Liver (tissue), 9 donors: ENCODE results near the gene CCER1. TPM values are rescaled to one million over a fixed set of nuclear protein-coding genes. Genes with fewer than 3 reads are reported as not detected.
A peak's percentile ranks its signal among the peaks of the same experiment; 100 is the strongest.

ENCODE experiments used
- DNase-seq: peaks from one replicate; pipeline ENCODE4 v3.0.0-alpha.2; 2017; ENCODE audit warnings: low spot score
- H3K27ac ChIP-seq, 2 donors: one replicate each; pipeline ENCODE4 v1.7.0; 2013; ENCODE audit warnings: inconsistent platforms in 2 of 2, low read length in 2 of 2, control low read depth in 1 of 2, low read depth in 1 of 2, mild to moderate bottlenecking in 1 of 2
- H3K27me3 ChIP-seq, 4 donors: one replicate each; pipeline versions ENCODE4 v1.6.1 to v1.7.0; 2013; ENCODE audit warnings: low read length in 3 of 4, inconsistent platforms in 1 of 4, mild to moderate bottlenecking in 1 of 4, moderate library complexity in 1 of 4; ENCODE audit not compliant: control insufficient read depth in 4 of 4, insufficient read depth in 4 of 4
- H3K36me3 ChIP-seq, 4 donors: one replicate each; pipeline versions ENCODE4 v1.6.1 to v1.7.0; 2013; ENCODE audit warnings: low read length in 3 of 4, mild to moderate bottlenecking in 3 of 4, low read depth in 1 of 4, moderate library complexity in 1 of 4; ENCODE audit not compliant: control insufficient read depth in 4 of 4, insufficient read depth in 3 of 4
- H3K4me1 ChIP-seq, 4 donors: one replicate each; pipeline versions ENCODE4 v1.6.1 to v1.7.0; 2013; ENCODE audit warnings: low read length in 3 of 4, mild to moderate bottlenecking in 3 of 4, moderate library complexity in 1 of 4; ENCODE audit not compliant: control insufficient read depth in 4 of 4, insufficient read depth in 4 of 4
- H3K4me3 ChIP-seq, 3 donors: one replicate each; pipeline versions ENCODE4 v1.6.1 to v1.7.0; 2013; ENCODE audit warnings: low read length in 3 of 3, control low read depth in 1 of 3, low read depth in 1 of 3, mild to moderate bottlenecking in 1 of 3
- H3K9ac ChIP-seq, 2 donors: one replicate each; pipeline ENCODE4 v1.7.0; 2013; ENCODE audit warnings: low read length in 2 of 2, mild to moderate bottlenecking in 2 of 2, moderate library complexity in 2 of 2, control low read depth in 1 of 2, low read depth in 1 of 2
- H3K9me3 ChIP-seq, 4 donors: one replicate each; pipeline versions ENCODE4 v1.6.1 to v1.7.0; 2013; ENCODE audit warnings: low read length in 3 of 4; ENCODE audit not compliant: control insufficient read depth in 4 of 4
- CTCF ChIP-seq: fragments of 150-350 bp; IDR thresholded peaks from 2 replicates; pipeline ENCODE4 v1.5.1; 2017; ENCODE audit warnings: improper control_type of control experiment, low read depth, low read length; ENCODE audit not compliant: missing input control
- EGR1 ChIP-seq, 2 donors: IDR thresholded peaks; 2 replicates each; pipeline ENCODE4 v1.6.1; 2016 to 2018; ENCODE audit warnings: antibody characterized with exemption in 2 of 2, low read depth in 2 of 2
- FOXA1 ChIP-seq: IDR thresholded peaks from 2 replicates; pipeline ENCODE4 v1.6.1; 2016; ENCODE audit warnings: antibody characterized with exemption
- FOXA2 ChIP-seq: IDR thresholded peaks from 2 replicates; pipeline ENCODE4 v1.6.1; 2016; ENCODE audit warnings: antibody characterized with exemption
- GABPA ChIP-seq, 2 donors: IDR thresholded peaks in 1 of 2; conservative IDR thresholded peaks in 1 of 2; 2 replicates each; pipeline ENCODE4 v1.6.1; 2016; ENCODE audit warnings: antibody characterized with exemption in 2 of 2, mild to moderate bottlenecking in 1 of 2, moderate library complexity in 1 of 2
- HNF4G ChIP-seq: IDR thresholded peaks from 2 replicates; pipeline ENCODE4 v1.6.1; 2016; ENCODE audit warnings: antibody characterized with exemption
- NR2F2 ChIP-seq: IDR thresholded peaks from 2 replicates; pipeline ENCODE4 v1.6.1; 2016; ENCODE audit warnings: antibody characterized with exemption
- RAD21 ChIP-seq, 2 donors: IDR thresholded peaks; 2 replicates each; pipeline ENCODE4 v1.6.1; 2016; ENCODE audit warnings: antibody characterized with exemption in 2 of 2, mild to moderate bottlenecking in 2 of 2
- REST ChIP-seq: IDR thresholded peaks from 2 replicates; pipeline ENCODE4 v1.6.1; 2016; ENCODE audit warnings: antibody characterized with exemption, mild to moderate bottlenecking
- RXRA ChIP-seq, 2 donors: IDR thresholded peaks; 2 replicates each; pipeline ENCODE4 v1.6.1; 2017 to 2018; ENCODE audit warnings: antibody characterized with exemption in 2 of 2, mild to moderate bottlenecking in 1 of 2
- SP1 ChIP-seq: IDR thresholded peaks from 2 replicates; pipeline ENCODE4 v1.6.1; 2018; ENCODE audit warnings: antibody characterized with exemption, mild to moderate bottlenecking
- TAF1 ChIP-seq: conservative IDR thresholded peaks from 2 replicates; pipeline ENCODE4 v1.6.1; 2016; ENCODE audit warnings: antibody characterized with exemption, mild to moderate bottlenecking
- YY1 ChIP-seq: IDR thresholded peaks from 2 replicates; pipeline ENCODE4 v1.6.1; 2016; ENCODE audit warnings: antibody characterized with exemption, mild to moderate bottlenecking
- ZBTB33 ChIP-seq: IDR thresholded peaks from 2 replicates; pipeline ENCODE4 v1.6.1; 2016; ENCODE audit warnings: antibody characterized with exemption
- WGBS: extraction: QIAGEN DNeasy Blood & Tissue Kit; methylation state at CpG from one replicate; pipeline ENCODE4 v1.1.7; 2013; 5-methylcytosine and 5-hydroxymethylcytosine counted together
- polyA plus RNA-seq, 2 donors: library from polyadenylated mRNA; stranded (reverse) in 1 of 2; unstranded in 1 of 2; fragments of 200-250 nt in 1 of 2; fragments of >200 nt in 1 of 2; fragmentation: Nextera tagmentation in 1 of 2; extraction: Ambion mirVana in 1 of 2; gene quantifications; one replicate each; pipeline versions ENCODE4 v1.2.1 to v1.2.3, GENCODE V29; 2013 to 2015
- total RNA-seq, 2 donors: library from RNA; depleted of rRNA; stranded (reverse); fragments of >200 nt; gene quantifications; one replicate each; pipeline ENCODE4 v1.2.3, GENCODE V29; 2014
- TF ChIP-seq, protein P1 (sequence below): IDR thresholded peaks from 2 replicates; pipeline ENCODE4 v1.6.1; 2016; ENCODE audit warnings: antibody characterized with exemption
- donor health status: healthy.
- donor health status: healthy.
- donor health status: healthy.
- donor health status: healthy.
- donor health status: healthy.

Gene CCER1
- total and polyA plus RNA-seq, 4 donors, result not detected

DNA sequence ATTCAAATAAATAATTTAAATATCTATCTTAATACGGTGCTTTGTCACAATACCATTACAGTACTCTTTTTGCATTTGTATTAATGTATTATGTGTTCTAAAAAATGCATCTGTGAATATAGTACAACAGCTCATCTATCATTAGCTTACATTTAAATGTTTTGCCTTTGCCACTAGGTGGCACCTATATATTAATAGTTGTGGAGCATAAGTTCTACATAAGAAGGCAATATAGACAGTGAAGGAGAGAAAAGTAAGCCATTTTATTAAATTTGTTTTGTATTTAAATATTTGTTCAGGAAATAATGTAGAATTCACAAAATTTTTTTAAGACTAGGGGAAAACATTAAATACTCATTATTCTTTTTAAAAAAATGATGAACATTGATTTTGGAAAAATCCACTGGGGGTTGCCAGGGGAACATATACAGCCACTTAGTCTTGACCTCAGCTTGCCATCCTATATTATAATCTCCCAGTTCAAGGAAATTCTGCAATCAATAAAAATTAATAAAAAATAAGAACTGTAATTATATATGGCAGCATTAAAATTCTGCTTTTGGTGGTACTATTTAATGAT lies 9.8 kb downstream of the CCER1 start:
- H3K4me1 ChIP-seq, result peaks cover 0 to 2% (median 0%) of the 10 kb centered on the region in 4 donors
- WGBS, result 22% methylated on average over 1 of the region's 1 CpG
- no peak overlapping the region for H3K27ac ChIP-seq
- H3K27me3 ChIP-seq, result no peaks in the 10 kb centered on the region
- TF ChIP-seq RAD21 (IDR thresholded peaks at IDR 0.05), result peak; percentile 60 to 69
- TF ChIP-seq EGR1 (IDR thresholded peaks at IDR 0.05; ENCODE audit: low read depth in 2 of 2), result no peak
- peak; percentile 46 for TF ChIP-seq CTCF
- TF ChIP-seq HNF4G, result no peak
- no peak for TF ChIP-seq GABPA (IDR thresholded peaks at IDR 0.05 in 1 of 2, conservative IDR thresholded peaks at IDR 0.05 in 1 of 2)
- no peak overlapping the region for H3K4me3 ChIP-seq
- H3K36me3 ChIP-seq, result no peaks in the 10 kb centered on the region
- DNase-seq, result no peak
- H3K9me3 ChIP-seq, result no peaks in the 10 kb centered on the region
- H3K9ac ChIP-seq, result no peak overlapping the region

DNA sequence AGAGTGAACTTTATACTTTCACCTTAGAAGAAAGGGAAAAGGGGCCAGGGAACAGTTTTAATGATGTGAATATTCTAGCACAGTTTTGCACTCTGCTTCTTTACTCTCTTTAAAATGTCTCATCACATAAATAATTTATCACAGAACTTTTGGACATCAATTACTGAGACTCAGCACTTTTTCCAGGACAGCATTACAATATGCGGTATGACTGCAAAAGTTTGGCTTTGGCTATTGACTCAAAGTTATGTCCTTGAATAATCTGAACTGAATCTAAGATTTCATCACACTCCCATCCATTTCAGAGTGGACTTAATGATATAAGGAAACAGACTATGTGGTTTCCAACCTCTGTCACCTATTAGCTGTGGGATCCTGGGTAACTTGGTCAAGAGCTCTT lies 11.7 kb downstream of the CCER1 start:
- DNase-seq, result no peak
- no peaks in the 10 kb centered on the region for H3K36me3 ChIP-seq
- TF ChIP-seq FOXA2 (no peak), EGR1 (IDR thresholded peaks at IDR 0.05; ENCODE audit: low read depth in 2 of 2) (no peak), NR2F2 (no peak), HNF4G (no peak), RAD21 (IDR thresholded peaks at IDR 0.05) (no peak), ZBTB33 (no peak), YY1 (no peak), REST (no peak), SP1 (no peak), CTCF (no peak), TAF1 (no peak), RXRA (IDR thresholded peaks at IDR 0.05) (no peak), FOXA1 (no peak)
- TF ChIP-seq, protein P1, sequence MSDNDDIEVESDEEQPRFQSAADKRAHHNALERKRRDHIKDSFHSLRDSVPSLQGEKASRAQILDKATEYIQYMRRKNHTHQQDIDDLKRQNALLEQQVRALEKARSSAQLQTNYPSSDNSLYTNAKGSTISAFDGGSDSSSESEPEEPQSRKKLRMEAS, result no peak
- peaks cover 0 to 8% (median 1%) of the 10 kb centered on the region in 4 donors for H3K4me1 ChIP-seq
- H3K4me3 ChIP-seq, result no peak overlapping the region
- no peaks in the 10 kb centered on the region for H3K9me3 ChIP-seq
- H3K9ac ChIP-seq, result no peak overlapping the region
- H3K27ac ChIP-seq, result no peak overlapping the region
- 48% methylated on average over 1 of the region's 1 CpG for WGBS
- no peaks in the 10 kb centered on the region for H3K27me3 ChIP-seq
